HG03469 (cell line): ENCODE results near the gene PYGO2.

ENCODE experiments used
- ATAC-seq: cut with Tn5 transposase; IDR thresholded peaks from one replicate; pipeline ENCODE4 v1.9.1; 2021; ENCODE audit warnings: mild to moderate bottlenecking, moderate library complexity, moderate number of reproducible peaks; ENCODE audit not compliant: unreplicated experiment

The PYGO2 gene

GRCh38 chr1:154945160-154945961 lies 16.2 kb downstream of the PYGO2 start:
- ATAC-seq = no peak

- ATAC-seq = no peak
These were observed 17.0 kb downstream of the PYGO2 start for GRCh38 chr1:154944401-154945159.

GRCh38 chr1:154943649-154944400 lies 17.8 kb downstream of the PYGO2 start:
- no peak for ATAC-seq

GRCh38 chr1:154941333-154942013 lies 20.1 kb downstream of the PYGO2 start:
- no peak for ATAC-seq

GRCh38 chr1:154940651-154941194 lies 20.9 kb downstream of the PYGO2 start:
- no peak for ATAC-seq

GRCh38 chr1:154940213-154940560 lies 21.4 kb downstream of the PYGO2 start:
- no peak for ATAC-seq

- ATAC-seq = no peak
These were observed 22.8 kb downstream of the PYGO2 start for GRCh38 chr1:154938604-154939399.

GRCh38 chr1:154937988-154938386 lies 23.6 kb downstream of the PYGO2 start:
- ATAC-seq = no peak

GRCh38 chr1:154937085-154937987 lies 24.2 kb downstream of the PYGO2 start:
- ATAC-seq = peak; percentile 27

- peak; percentile 36 for ATAC-seq
These were observed 25.0 kb downstream of the PYGO2 start, which contains the start of gene PMVK for GRCh38 chr1:154936555-154937084. PMVK (minus strand) TSS chr1:154936719; CDS start chr1:154936685, 34 bp downstream.

- ATAC-seq = no peak
These were observed 25.6 kb downstream of the PYGO2 start for GRCh38 chr1:154935749-154936554.

GRCh38 chr1:154934358-154934948 lies 27.1 kb downstream of the PYGO2 start:
- no peak for ATAC-seq

- no peak for ATAC-seq
These were observed 29.6 kb downstream of the PYGO2 start for GRCh38 chr1:154931940-154932487.

- ATAC-seq = no peak
These were observed 35.4 kb downstream of the PYGO2 start for GRCh38 chr1:154926201-154926600.

GRCh38 chr1:154925335-154926170 lies 36.0 kb downstream of the PYGO2 start:
- no peak for ATAC-seq

GRCh38 chr1:154923695-154924094 lies 37.9 kb downstream of the PYGO2 start:
- no peak for ATAC-seq
